ENCODE data around the gene TBC1D2B. TPM values are rescaled to one million over a fixed set of nuclear protein-coding genes. Genes with fewer than 3 reads are reported as not detected.

Gene TBC1D2B
- total and polyA plus RNA-seq, 2 experiments from 2014 or later: 6.5 to 16.5 TPM

GRCh38 chr15:78054966-78055365 lies 22.5 kb downstream of the TBC1D2B start:
- no peaks in the 10 kb centered on the region for H3K36me3 ChIP-seq
- H3K4me1 ChIP-seq (ENCODE audit: low read depth): peaks cover 15% of the 10 kb centered on the region
- no peak for DNase-seq (ENCODE audit: low read depth in 1 of 2, low spot score in 1 of 2)
- no peak for TF ChIP-seq CTCF (IDR thresholded peaks at IDR 0.05; ENCODE audit: low read depth, low read length)
- no peaks in the 10 kb centered on the region for H3K27me3 ChIP-seq
- no peaks in the 10 kb centered on the region for H3K9me3 ChIP-seq (ENCODE audit: low read depth)
- no peak overlapping the region for H3K27ac ChIP-seq
- H3K4me3 ChIP-seq: no peak overlapping the region

- peaks cover 15% of the 10 kb centered on the region for H3K4me1 ChIP-seq (ENCODE audit: low read depth)
- no peak overlapping the region for H3K27ac ChIP-seq
- no peak overlapping the region for H3K4me3 ChIP-seq
- no peaks in the 10 kb centered on the region for H3K9me3 ChIP-seq (ENCODE audit: low read depth)
- no peak for TF ChIP-seq CTCF (IDR thresholded peaks at IDR 0.05; ENCODE audit: low read depth, low read length)
- H3K36me3 ChIP-seq: no peaks in the 10 kb centered on the region
- no peaks in the 10 kb centered on the region for H3K27me3 ChIP-seq
- no peak for DNase-seq (ENCODE audit: low read depth in 1 of 2, low spot score in 1 of 2)
Observed at GRCh38 chr15:78054518-78054917, 23.0 kb downstream of the TBC1D2B start.

- Histone ChIP-seq H3K4me1 (ENCODE audit: low read depth) (peaks cover 15% of the 10 kb centered on the region), H3K27me3 (no peaks in the 10 kb centered on the region), H3K4me3 (no peak overlapping the region), H3K36me3 (no peaks in the 10 kb centered on the region), H3K9me3 (ENCODE audit: low read depth) (no peaks in the 10 kb centered on the region), H3K27ac (no peak overlapping the region)
- TF ChIP-seq CTCF (IDR thresholded peaks at IDR 0.05; ENCODE audit: low read depth, low read length): no peak
- no peak for DNase-seq (ENCODE audit: low read depth in 1 of 2, low spot score in 1 of 2)
Observed at GRCh38 chr15:78052545-78052944, 25.0 kb downstream of the TBC1D2B start.

GRCh38 chr15:78052001-78052401 lies 25.5 kb downstream of the TBC1D2B start:
- H3K9me3 ChIP-seq (ENCODE audit: low read depth): no peaks in the 10 kb centered on the region
- no peak overlapping the region for H3K27ac ChIP-seq
- peaks cover 15% of the 10 kb centered on the region for H3K4me1 ChIP-seq (ENCODE audit: low read depth)
- H3K27me3 ChIP-seq: no peaks in the 10 kb centered on the region
- peak; percentile 15 to 65 for DNase-seq (ENCODE audit: low read depth in 1 of 2, low spot score in 1 of 2)
- no peak overlapping the region for H3K4me3 ChIP-seq
- no peak for TF ChIP-seq CTCF (IDR thresholded peaks at IDR 0.05; ENCODE audit: low read depth, low read length)
- no peaks in the 10 kb centered on the region for H3K36me3 ChIP-seq

GRCh38 chr15:78051596-78051995 lies 25.9 kb downstream of the TBC1D2B start:
- H3K27ac ChIP-seq: no peak overlapping the region
- H3K36me3 ChIP-seq: no peaks in the 10 kb centered on the region
- no peak for DNase-seq (ENCODE audit: low read depth in 1 of 2, low spot score in 1 of 2)
- H3K4me3 ChIP-seq: no peak overlapping the region
- H3K27me3 ChIP-seq: no peaks in the 10 kb centered on the region
- H3K4me1 ChIP-seq (ENCODE audit: low read depth): peaks cover 11% of the 10 kb centered on the region
- no peaks in the 10 kb centered on the region for H3K9me3 ChIP-seq (ENCODE audit: low read depth)
- no peak for TF ChIP-seq CTCF (IDR thresholded peaks at IDR 0.05; ENCODE audit: low read depth, low read length)

GRCh38 chr15:78050826-78051225 lies 26.7 kb downstream of the TBC1D2B start:
- Histone ChIP-seq H3K4me1 (ENCODE audit: low read depth) (peaks cover 4% of the 10 kb centered on the region), H3K9me3 (ENCODE audit: low read depth) (no peaks in the 10 kb centered on the region), H3K4me3 (no peak overlapping the region), H3K36me3 (no peaks in the 10 kb centered on the region), H3K27me3 (no peaks in the 10 kb centered on the region), H3K27ac (no peak overlapping the region)
- peak in 1 of 2 donors; percentile 7 for DNase-seq (ENCODE audit: low read depth in 1 of 2, low spot score in 1 of 2)
- no peak for TF ChIP-seq CTCF (IDR thresholded peaks at IDR 0.05; ENCODE audit: low read depth, low read length)
